Upper lobe of left lung (tissue), 6 donors: ENCODE results near the gene ATAD1. TPM values are rescaled to one million over a fixed set of nuclear protein-coding genes. Genes with fewer than 3 reads are reported as not detected.

Source experiments
- ATAC-seq, 2 donors: fragments of 200-7000 bp; cut with Tn5 transposase; one replicate each; pipeline ENCODE4 v1.9.1; 2022; ENCODE audit warnings: mild to moderate bottlenecking in 2 of 2, moderate library complexity in 2 of 2; ENCODE audit not compliant: low FRiP score in 2 of 2
- DNase-seq, 2 donors: peaks; one replicate each; pipeline ENCODE4 v3.0.0-alpha.2; 2019 to 2020
- H3K27ac ChIP-seq, 4 donors: fragments of 200-600 bp; sonication (generic); one replicate each; pipeline ENCODE4 v1.5.1; 2016 to 2019
- H3K27me3 ChIP-seq, 4 donors: fragments of 200-600 bp; sonication (generic); one replicate each; pipeline ENCODE4 v1.5.1; 2017 to 2019
- H3K36me3 ChIP-seq, 4 donors: fragments of 200-600 bp; sonication (generic); one replicate each; pipeline ENCODE4 v1.5.1; 2016 to 2019
- H3K4me1 ChIP-seq, 4 donors: fragments of 200-600 bp; sonication (generic); one replicate each; pipeline ENCODE4 v1.5.1; 2018 to 2019
- H3K4me3 ChIP-seq, 4 donors: fragments of 200-600 bp; sonication (generic); one replicate each; pipeline ENCODE4 v1.5.1; 2017 to 2019; ENCODE audit warnings: mild to moderate bottlenecking in 2 of 4, moderate library complexity in 1 of 4
- H3K9me3 ChIP-seq, 4 donors: fragments of 200-600 bp; sonication (generic); one replicate each; pipeline ENCODE4 v1.5.1; 2018 to 2019
- CTCF ChIP-seq, 6 experiments: fragments of 450-650 bp in 4 of 6; fragments of 200-600 bp in 2 of 6; sonication (generic) in 2 of 6; IDR thresholded peaks; one replicate each; pipeline ENCODE4 v1.5.1; 2016 to 2019; ENCODE audit warnings: antibody characterized with exemption in 6 of 6
- EP300 ChIP-seq, 4 donors: sonication (generic); formaldehyde crosslinking; IDR thresholded peaks; one replicate each; pipeline ENCODE4 v1.5.1; 2017; ENCODE audit warnings: antibody characterized with exemption in 4 of 4, control low read depth in 2 of 4
- POLR2A ChIP-seq, 4 donors: fragments of 450-650 bp; IDR thresholded peaks; one replicate each; pipeline ENCODE4 v1.5.1; 2016 to 2017; ENCODE audit warnings: antibody characterized with exemption in 4 of 4, mild to moderate bottlenecking in 2 of 4
- POLR2AphosphoS5 ChIP-seq, 2 donors: sonication (generic); formaldehyde crosslinking; IDR thresholded peaks; one replicate each; pipeline ENCODE4 v1.5.1; 2017; ENCODE audit warnings: antibody characterized with exemption in 2 of 2
- WGBS, 2 donors: methylation state at CpG; one replicate each; pipeline ENCODE4 v1.1.5; 2017 to 2018; 5-methylcytosine and 5-hydroxymethylcytosine counted together
- total RNA-seq, 6 donors: library from RNA; depleted of rRNA in 4 of 6; stranded (reverse); fragments of >200 nt in 4 of 6; gene quantifications; one replicate each; pipeline versions ENCODE4 v1.1.0 to v1.2.1, GENCODE V29; 2016 to 2021
- donor health status: DM: no; HTN: no; CAD: no; lungs with moderate emphysema.
- donor health status: DM: no; HTN: yes; CAD: no; lungs with severe emphysema.

ATAD1 gene
- total RNA-seq, 6 donors from 2014 or later: 6.3 to 66.9 (median 36.2) TPM

- no peaks in the 10 kb centered on the region for H3K9me3 ChIP-seq
- no peak for ATAC-seq
- H3K27ac ChIP-seq: no peak overlapping the region
- no peak for DNase-seq
- peaks cover 0 to 3% (median 0%) of the 10 kb centered on the region in 4 donors for H3K4me1 ChIP-seq
- TF ChIP-seq CTCF (IDR thresholded peaks at IDR 0.05) (no peak), POLR2A (IDR thresholded peaks at IDR 0.05) (no peak), POLR2AphosphoS5 (IDR thresholded peaks at IDR 0.05) (no peak), EP300 (IDR thresholded peaks at IDR 0.05) (no peak)
- no peaks in the 10 kb centered on the region for H3K27me3 ChIP-seq
- no peak overlapping the region for H3K4me3 ChIP-seq
- H3K36me3 ChIP-seq: no peaks in the 10 kb centered on the region
- WGBS, 2 donors: 75 to 85% methylated on average over 7 of the region's 7 CpGs
Measured at GRCh38 chr10:87846023-87846422, 28.0 kb upstream of the ATAD1 start.

DNA sequence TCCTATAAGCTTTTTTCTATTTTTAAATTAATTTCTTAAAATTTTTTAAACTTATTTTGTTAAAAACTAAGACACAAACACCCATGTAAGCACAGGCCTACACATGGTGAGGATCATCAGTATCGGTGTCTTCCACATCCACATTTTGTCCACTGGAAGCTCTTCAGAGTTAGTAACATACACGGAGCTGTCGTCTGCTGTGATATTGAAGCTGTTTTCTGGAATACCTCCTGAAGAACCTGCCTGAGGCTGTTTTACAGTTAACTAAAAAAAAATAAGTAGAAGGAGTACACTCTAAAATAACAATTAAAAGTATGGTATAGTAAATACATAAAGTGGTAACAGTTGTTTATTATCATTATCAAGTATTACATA lies 27.6 kb upstream of the ATAD1 start:
- H3K36me3 ChIP-seq: no peaks in the 10 kb centered on the region
- 92 to 96% methylated on average over 3 of the region's 3 CpGs for WGBS, 2 donors

GRCh38 chr10:87844837-87845623 lies 27.0 kb upstream of the ATAD1 start:
- no peaks in the 10 kb centered on the region for H3K36me3 ChIP-seq
- no peak overlapping the region for H3K4me3 ChIP-seq
- no peak for DNase-seq
- no peak overlapping the region for H3K27ac ChIP-seq
- no peaks in the 10 kb centered on the region for H3K27me3 ChIP-seq
- no peak for ATAC-seq
- no peak for TF ChIP-seq POLR2AphosphoS5 (IDR thresholded peaks at IDR 0.05)
- no peak for TF ChIP-seq CTCF (IDR thresholded peaks at IDR 0.05)
- no peak for TF ChIP-seq EP300 (IDR thresholded peaks at IDR 0.05)
- no peak for TF ChIP-seq POLR2A (IDR thresholded peaks at IDR 0.05)
- H3K4me1 ChIP-seq: peaks cover 0 to 3% (median 0%) of the 10 kb centered on the region in 4 donors
- H3K9me3 ChIP-seq: no peaks in the 10 kb centered on the region
- WGBS, 2 donors: 12 to 33% methylated on average over 1 of the region's 1 CpG

More for the DNA sequence above, 27.6 kb upstream of the ATAD1 start:
- TF ChIP-seq POLR2AphosphoS5 (IDR thresholded peaks at IDR 0.05) (no peak), CTCF (IDR thresholded peaks at IDR 0.05) (no peak), POLR2A (IDR thresholded peaks at IDR 0.05) (no peak), EP300 (IDR thresholded peaks at IDR 0.05) (no peak)
- no peak overlapping the region for H3K4me3 ChIP-seq
- H3K27ac ChIP-seq: no peak overlapping the region
- peaks cover 0 to 3% (median 0%) of the 10 kb centered on the region in 4 donors for H3K4me1 ChIP-seq
- H3K9me3 ChIP-seq: no peaks in the 10 kb centered on the region
- no peaks in the 10 kb centered on the region for H3K27me3 ChIP-seq
- no peak for DNase-seq
- ATAC-seq: no peak

GRCh38 chr10:87843714-87844113 lies 25.7 kb upstream of the ATAD1 start:
- 93 to 96% methylated on average over 4 of the region's 4 CpGs for WGBS, 2 donors
- H3K4me1 ChIP-seq: peaks cover 0 to 3% (median 0%) of the 10 kb centered on the region in 4 donors
- no peaks in the 10 kb centered on the region for H3K36me3 ChIP-seq
- DNase-seq: no peak
- TF ChIP-seq CTCF (IDR thresholded peaks at IDR 0.05): no peak
- no peak for TF ChIP-seq POLR2A (IDR thresholded peaks at IDR 0.05)
- no peak for TF ChIP-seq POLR2AphosphoS5 (IDR thresholded peaks at IDR 0.05)
- TF ChIP-seq EP300 (IDR thresholded peaks at IDR 0.05): no peak
- no peak overlapping the region for H3K4me3 ChIP-seq
- H3K27ac ChIP-seq: no peak overlapping the region
- no peak for ATAC-seq
- H3K27me3 ChIP-seq: no peaks in the 10 kb centered on the region
- no peaks in the 10 kb centered on the region for H3K9me3 ChIP-seq
